GM18868 (cell line): ENCODE data around the gene BCL2L14.

Experiments used
- ATAC-seq: cut with Tn5 transposase; IDR thresholded peaks from one replicate; pipeline ENCODE4 v1.9.1; 2021; ENCODE audit warnings: mild to moderate bottlenecking, moderate library complexity; ENCODE audit not compliant: unreplicated experiment

Gene BCL2L14

GRCh38 chr12:12051668-12052067 is 19.1 kb upstream of the BCL2L14 start:
- no peak for ATAC-seq

GRCh38 chr12:12054993-12055392 is 15.7 kb upstream of the BCL2L14 start:
- no peak for ATAC-seq

GRCh38 chr12:12056951-12057350 is 13.8 kb upstream of the BCL2L14 start:
- no peak for ATAC-seq

- no peak for ATAC-seq
Observed at GRCh38 chr12:12064596-12064995, 6.1 kb upstream of the BCL2L14 start.

GRCh38 chr12:12068751-12069150 is 2.0 kb upstream of the BCL2L14 start:
- ATAC-seq: no peak

- ATAC-seq: no peak
Observed at GRCh38 chr12:12069821-12070548, 754 bp upstream of the BCL2L14 start.

GRCh38 chr12:12072064-12072760 is 1.5 kb downstream of the BCL2L14 start:
- ATAC-seq: no peak

- ATAC-seq: no peak
Observed at GRCh38 chr12:12079291-12079690, 8.6 kb downstream of the BCL2L14 start.

GRCh38 chr12:12081836-12082497 is 11.2 kb downstream of the BCL2L14 start:
- ATAC-seq: peak; percentile 78

- no peak for ATAC-seq
Observed at GRCh38 chr12:12083688-12084087, 12.9 kb downstream of the BCL2L14 start.

GRCh38 chr12:12086362-12086761 is 15.6 kb downstream of the BCL2L14 start:
- no peak for ATAC-seq

GRCh38 chr12:12086973-12087692 is 16.4 kb downstream of the BCL2L14 start:
- ATAC-seq: no peak

- ATAC-seq: no peak
Observed at GRCh38 chr12:12087693-12088034, 16.9 kb downstream of the BCL2L14 start.

- no peak for ATAC-seq
Observed at GRCh38 chr12:12088147-12088546, 17.4 kb downstream of the BCL2L14 start.

- no peak for ATAC-seq
Observed at GRCh38 chr12:12088761-12089160, 18.0 kb downstream of the BCL2L14 start.

- no peak for ATAC-seq
Observed at GRCh38 chr12:12091071-12091470, 20.3 kb downstream of the BCL2L14 start.

- no peak for ATAC-seq
Observed at GRCh38 chr12:12091977-12092663, 21.4 kb downstream of the BCL2L14 start.

- no peak for ATAC-seq
Observed at GRCh38 chr12:12094481-12094880, 23.7 kb downstream of the BCL2L14 start.

- no peak for ATAC-seq
Observed at GRCh38 chr12:12095021-12095420, 24.3 kb downstream of the BCL2L14 start.

- ATAC-seq: no peak
Observed at GRCh38 chr12:12097891-12098690, 27.4 kb downstream of the BCL2L14 start.
